Effector memory CD8-positive, alpha-beta T cell (primary cell): Measurements from ENCODE around the gene SIAH3.
"Not testable (repeated sequence)": the region's sequence is repeated elsewhere in the genome, so short reads cannot be mapped to it uniquely, and the experiment has no call there.

Experiments used
- ATAC-seq: fragments of 150-1000 bp; cut with Tn5 transposase; replicated peaks from 2 replicates; pipeline ENCODE4 v1.10.0; 2021; ENCODE audit warnings: mild to moderate bottlenecking, moderate library complexity
- DNase-seq, 3 experiments: peaks; one replicate each; pipeline ENCODE4 v3.0.0; 2021
- H3K27ac Mint-ChIP-seq, 2 donors: one replicate each; pipeline ENCODE4 v1.8.0; 2022; ENCODE audit warnings: mild to moderate bottlenecking in 2 of 2, mixed read lengths in 2 of 2, moderate library complexity in 2 of 2
- H3K27me3 Mint-ChIP-seq, 2 donors: one replicate each; pipeline ENCODE4 v1.8.0; 2022; ENCODE audit warnings: mixed read lengths in 2 of 2
- H3K36me3 Mint-ChIP-seq: one replicate; pipeline ENCODE4 v1.8.0; 2022; ENCODE audit warnings: mild to moderate bottlenecking, moderate library complexity, mixed read lengths; ENCODE audit not compliant: insufficient read depth
- H3K4me1 Mint-ChIP-seq, 2 donors: one replicate each; pipeline ENCODE4 v1.8.0; 2022; ENCODE audit warnings: low read depth in 2 of 2, mixed read lengths in 2 of 2
- H3K4me3 Mint-ChIP-seq, 2 donors: one replicate each; pipeline ENCODE4 v1.8.0; 2022; ENCODE audit warnings: mild to moderate bottlenecking in 2 of 2, mixed read lengths in 2 of 2, moderate library complexity in 2 of 2
- H3K9me3 Mint-ChIP-seq, 2 donors: one replicate each; pipeline ENCODE4 v1.8.0; 2022; ENCODE audit warnings: mixed read lengths in 2 of 2

The SIAH3 gene

GRCh38 chr13:45876781-45877180 lies 25.2 kb upstream of the SIAH3 start:
- Mint-ChIP-seq H3K27ac (no peak overlapping the region), H3K36me3 (no peaks in the 10 kb centered on the region), H3K4me3 (no peak overlapping the region), H3K9me3 (no peaks in the 10 kb centered on the region), H3K27me3 (peaks cover 25 to 40% of the 10 kb centered on the region in 2 donors), H3K4me1 (no peaks in the 10 kb centered on the region)
- DNase-seq (no peak), ATAC-seq (no peak)

GRCh38 chr13:45875951-45876350 lies 24.4 kb upstream of the SIAH3 start:
- Mint-ChIP-seq H3K4me1 (no peaks in the 10 kb centered on the region), H3K9me3 (no peaks in the 10 kb centered on the region), H3K27ac (no peak overlapping the region), H3K36me3 (no peaks in the 10 kb centered on the region), H3K27me3 (peaks cover 21 to 40% of the 10 kb centered on the region in 2 donors), H3K4me3 (no peak overlapping the region)
- ATAC-seq (no peak), DNase-seq (no peak)

GRCh38 chr13:45873491-45874325 lies 22.2 kb upstream of the SIAH3 start:
- Mint-ChIP-seq H3K27me3 (peaks cover 10 to 32% of the 10 kb centered on the region in 2 donors), H3K4me1 (no peaks in the 10 kb centered on the region), H3K27ac (no peak overlapping the region), H3K9me3 (no peaks in the 10 kb centered on the region), H3K4me3 (no peak overlapping the region), H3K36me3 (no peaks in the 10 kb centered on the region)
- no peak for ATAC-seq
- DNase-seq: no peak

- Mint-ChIP-seq H3K36me3 (no peaks in the 10 kb centered on the region), H3K4me1 (no peaks in the 10 kb centered on the region), H3K9me3 (no peaks in the 10 kb centered on the region), H3K4me3 (no peak overlapping the region), H3K27ac (no peak overlapping the region), H3K27me3 (peaks cover 10 to 27% of the 10 kb centered on the region in 2 donors)
- DNase-seq (no peak), ATAC-seq (no peak)
These were observed 21.0 kb upstream of the SIAH3 start for GRCh38 chr13:45872566-45872965.

- not testable (repeated sequence) for H3K4me3 Mint-ChIP-seq, H3K27ac Mint-ChIP-seq, H3K4me1 Mint-ChIP-seq, H3K36me3 Mint-ChIP-seq, ATAC-seq, DNase-seq, H3K9me3 Mint-ChIP-seq
- peaks cover 10 to 24% of the 10 kb centered on the region in 2 donors for H3K27me3 Mint-ChIP-seq
These were observed 19.6 kb upstream of the SIAH3 start for GRCh38 chr13:45871201-45871600.

- no peak for ATAC-seq
- Mint-ChIP-seq H3K4me3 (no peak overlapping the region), H3K27me3 (peaks cover 9 to 17% of the 10 kb centered on the region in 2 donors), H3K27ac (no peak overlapping the region), H3K9me3 (no peaks in the 10 kb centered on the region), H3K4me1 (no peaks in the 10 kb centered on the region), H3K36me3 (no peaks in the 10 kb centered on the region)
- no peak for DNase-seq
These were observed 18.7 kb upstream of the SIAH3 start for GRCh38 chr13:45870232-45870631.

- Mint-ChIP-seq H3K4me3 (no peak overlapping the region), H3K4me1 (no peaks in the 10 kb centered on the region), H3K27me3 (peaks cover 31 to 44% of the 10 kb centered on the region in 2 donors), H3K9me3 (no peaks in the 10 kb centered on the region), H3K36me3 (no peaks in the 10 kb centered on the region), H3K27ac (no peak overlapping the region)
- DNase-seq (no peak), ATAC-seq (no peak)
These were observed 13.9 kb upstream of the SIAH3 start for GRCh38 chr13:45865414-45865813.

- ATAC-seq (no peak), DNase-seq (no peak)
- no peaks in the 10 kb centered on the region for H3K36me3 Mint-ChIP-seq
- H3K27me3 Mint-ChIP-seq: peaks cover 38 to 52% of the 10 kb centered on the region in 2 donors
- H3K27ac Mint-ChIP-seq: no peak overlapping the region
- H3K4me3 Mint-ChIP-seq: no peak overlapping the region
- H3K4me1 Mint-ChIP-seq: no peaks in the 10 kb centered on the region
- H3K9me3 Mint-ChIP-seq: no peaks in the 10 kb centered on the region
These were observed 12.4 kb upstream of the SIAH3 start for GRCh38 chr13:45863709-45864590.

- no peak overlapping the region for H3K4me3 Mint-ChIP-seq
- no peaks in the 10 kb centered on the region for H3K4me1 Mint-ChIP-seq
- ATAC-seq (no peak), DNase-seq (no peak)
- H3K27me3 Mint-ChIP-seq: peaks cover 38 to 60% of the 10 kb centered on the region in 2 donors
- H3K27ac Mint-ChIP-seq: no peak overlapping the region
- no peaks in the 10 kb centered on the region for H3K9me3 Mint-ChIP-seq
- H3K36me3 Mint-ChIP-seq: no peaks in the 10 kb centered on the region
These were observed 9.8 kb upstream of the SIAH3 start for GRCh38 chr13:45861322-45861721.

GRCh38 chr13:45860240-45860639 lies 8.7 kb upstream of the SIAH3 start:
- no peaks in the 10 kb centered on the region for H3K36me3 Mint-ChIP-seq
- H3K4me3 Mint-ChIP-seq: no peak overlapping the region
- no peak overlapping the region for H3K27ac Mint-ChIP-seq
- ATAC-seq (no peak), DNase-seq (no peak)
- H3K4me1 Mint-ChIP-seq: no peaks in the 10 kb centered on the region
- H3K27me3 Mint-ChIP-seq: peaks cover 33 to 64% of the 10 kb centered on the region in 2 donors
- no peaks in the 10 kb centered on the region for H3K9me3 Mint-ChIP-seq

GRCh38 chr13:45859705-45860104 lies 8.2 kb upstream of the SIAH3 start:
- Mint-ChIP-seq H3K27me3 (peaks cover 35 to 59% of the 10 kb centered on the region in 2 donors), H3K4me3 (no peak overlapping the region), H3K27ac (no peak overlapping the region), H3K4me1 (no peaks in the 10 kb centered on the region), H3K9me3 (no peaks in the 10 kb centered on the region), H3K36me3 (no peaks in the 10 kb centered on the region)
- DNase-seq: no peak
- ATAC-seq: no peak

- Mint-ChIP-seq H3K27me3 (peaks cover 58 to 84% of the 10 kb centered on the region in 2 donors), H3K9me3 (peaks cover 0 to 4% of the 10 kb centered on the region in 2 donors), H3K4me3 (no peak overlapping the region), H3K36me3 (no peaks in the 10 kb centered on the region), H3K4me1 (peaks cover 22 to 30% of the 10 kb centered on the region in 2 donors), H3K27ac (no peak overlapping the region)
- DNase-seq (no peak), ATAC-seq (no peak)
These were observed 941 bp upstream of the SIAH3 start for GRCh38 chr13:45852494-45852893.

- Mint-ChIP-seq H3K9me3 (peaks cover 0 to 4% of the 10 kb centered on the region in 2 donors), H3K36me3 (no peaks in the 10 kb centered on the region), H3K4me3 (peak overlapping the region in 1 of 2 donors; percentile 70), H3K4me1 (peaks cover 25 to 34% of the 10 kb centered on the region in 2 donors), H3K27me3 (peaks cover 63 to 88% of the 10 kb centered on the region in 2 donors), H3K27ac (no peak overlapping the region)
- no peak for DNase-seq
- no peak for ATAC-seq
These were observed 403 bp upstream of the SIAH3 start for GRCh38 chr13:45851956-45852355.
